D721Med (cell line): ENCODE results near the gene UBB.

Source experiments
- DNase-seq: peaks from one replicate; pipeline ENCODE4 v3.0.0; 2011; ENCODE audit warnings: low spot score; ENCODE audit not compliant: insufficient read length
- FAIRE-seq: peaks from 2 replicates; lab custom pipeline; 2011; peaks lifted over from hg19 to GRCh38; lab: Jason Lieb, UNC
- CTCF ChIP-seq: IDR thresholded peaks from 2 replicates; pipeline ENCODE4 v1.5.1; 2012; ENCODE audit warnings: mild to moderate bottlenecking, control low read depth; ENCODE audit not compliant: insufficient read depth; ENCODE audit errors: missing control alignments

The UBB gene

GRCh38 chr17:16346721-16347271 lies 34.1 kb upstream of the UBB start:
- FAIRE-seq (no peak), DNase-seq (no peak)
- no peak for TF ChIP-seq CTCF

- no peak for DNase-seq
- no peak for FAIRE-seq
- no peak for TF ChIP-seq CTCF
These were observed 32.3 kb upstream of the UBB start for GRCh38 chr17:16348586-16348985.

- DNase-seq (no peak), FAIRE-seq (no peak)
- no peak for TF ChIP-seq CTCF
These were observed 31.5 kb upstream of the UBB start for GRCh38 chr17:16349431-16349830.

- no peak for FAIRE-seq
- no peak for DNase-seq
- TF ChIP-seq CTCF: no peak
These were observed 29.1 kb upstream of the UBB start for GRCh38 chr17:16351831-16352230.

- FAIRE-seq (no peak), DNase-seq (no peak)
- TF ChIP-seq CTCF: no peak
These were observed 28.6 kb upstream of the UBB start for GRCh38 chr17:16352303-16352666.

- no peak for TF ChIP-seq CTCF
- no peak for FAIRE-seq
- no peak for DNase-seq
These were observed 28.1 kb upstream of the UBB start for GRCh38 chr17:16352667-16353316.
